ENCODE data around the gene MTUS2. TPM values are rescaled to one million over a fixed set of nuclear protein-coding genes. Genes with fewer than 3 reads are reported as not detected.

The MTUS2 gene
- total and polyA plus RNA-seq, 10 of the 15 experiments (the other 5 are each of a cell fraction or from before 2014, with no cell fraction given) = under 0.01 to 0.05 (median 0.02) TPM; not detected in 6

- TF ChIP-seq CHD4 (IDR thresholded peaks at IDR 0.05) (no peak), PAX8 (IDR thresholded peaks at IDR 0.05) (no peak), PAX5 (IDR thresholded peaks at IDR 0.05; ENCODE audit: borderline replicate concordance, low read depth, low read length) (no peak), EED (IDR thresholded peaks at IDR 0.05; ENCODE audit: low read depth) (no peak), ZNF384 (IDR thresholded peaks at IDR 0.05; ENCODE audit: borderline replicate concordance, low read depth, low read length) (no peak), RBBP5 (conservative IDR thresholded peaks at IDR 0.05) (no peak), WRNIP1 (IDR thresholded peaks at IDR 0.05; ENCODE audit: borderline replicate concordance, low read depth, low read length) (no peak), MXI1 (IDR thresholded peaks at IDR 0.05; ENCODE audit: low read depth, low read length) (no peak), RAD21 (IDR thresholded peaks at IDR 0.05; ENCODE audit: insufficient read depth, low read depth, low read length) (no peak)
These were observed 29.3 kb downstream of the MTUS2 start (continued) for GRCh38 chr13:28849441-28849840.

DNA sequence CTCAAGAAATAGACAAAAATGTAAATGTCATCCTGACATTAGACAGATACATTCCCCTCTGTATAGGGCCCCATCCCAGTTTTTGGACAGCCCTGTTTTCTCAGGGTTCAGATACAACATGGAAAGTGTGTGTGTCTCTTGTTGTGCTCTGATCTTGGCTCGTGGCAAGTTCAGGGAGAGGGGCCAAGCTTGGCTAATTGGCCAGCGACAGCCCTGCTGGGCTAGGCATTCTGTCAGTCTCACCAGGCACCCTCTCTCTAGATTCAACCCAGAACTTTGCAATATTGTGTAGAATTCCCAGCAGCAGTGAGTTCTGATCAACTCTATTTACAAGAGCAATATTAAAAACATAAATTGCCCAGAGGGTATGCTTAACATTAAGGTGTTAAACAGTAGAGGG, 30.1 kb downstream of the MTUS2 start:
- Histone ChIP-seq H3K27me3 (replicated peaks in 1 of 2; ENCODE audit: control insufficient read depth in 2 of 2, insufficient read depth in 2 of 2, low read length in 1 of 2) (no peaks in the 10 kb centered on the region; a peak in 1 of 4 replicates), H3K4me3 (no peak overlapping the region), H3K79me2 (ENCODE audit: control insufficient read depth, insufficient read depth, low read length) (no peaks in the 10 kb centered on the region), H2AFZ (ENCODE audit: control insufficient read depth, low read depth, low read length) (no peak overlapping the region), H3K4me1 (ENCODE audit: control insufficient read depth, insufficient read depth, low read length) (no peaks in the 10 kb centered on the region), H3K9ac (ENCODE audit: control insufficient read depth, insufficient read depth, low read length) (no peak overlapping the region), H3K9me3 (replicated peaks; ENCODE audit: control insufficient read depth, insufficient read depth, low read length) (no peaks in the 10 kb centered on the region), H4K20me1 (ENCODE audit: control insufficient read depth, insufficient read depth) (no peaks in the 10 kb centered on the region), H3K27ac (ENCODE audit: control insufficient read depth, insufficient read depth) (no peak overlapping the region), H3K4me2 (ENCODE audit: control insufficient read depth, insufficient read depth) (no peak overlapping the region), H3K36me3 (ENCODE audit: control insufficient read depth in 2 of 2, insufficient read depth in 2 of 2, low read length in 1 of 2) (no peaks in the 10 kb centered on the region)
- ATAC-seq = no peak
- POLR2A ChIA-PET = no interaction called here
- no peak for TF ChIP-seq ESRRA (IDR thresholded peaks at IDR 0.05; ENCODE audit: low read length)
- BruUV-seq (replicated peaks) = no TSS peak
- intact Hi-C loops (cut with micrococcal nuclease; ENCODE audit: unreplicated experiment) = no loop called here
- RAD21 ChIA-PET (ENCODE audit: unreplicated experiment) = no interaction called here
- in situ Hi-C loops (cut with MboI) = no loop called here
- 15% methylated on average over 2 of the region's 2 CpGs for WGBS (ENCODE audit: insufficient coverage, insufficient replicate concordance, low lambda C conversion rate, missing lambda C conversion rate)
- DNase-seq (ENCODE audit: low read depth, low spot score) = no peak
- no peak for FAIRE-seq
- CTCF ChIA-PET = no interaction called here
- SMC1A ChIA-PET (ENCODE audit: uncharacterized antibody, unreplicated experiment) = no interaction called here
